Measurements from ENCODE around the gene SLC1A3. TPM values are rescaled to one million over a fixed set of nuclear protein-coding genes. Genes with fewer than 3 reads are reported as not detected.

The SLC1A3 gene
- total and polyA plus RNA-seq, 2 donors from 2014 or later, result 1.1 to 27.8 TPM

- H3K4me3 ChIP-seq (ENCODE audit: low read length in 3 of 3), result no peak overlapping the region
- intact Hi-C loops (cut with DNase I), result no loop called here
- no peaks in the 10 kb centered on the region for H3K9me3 ChIP-seq (ENCODE audit: control insufficient read depth in 2 of 3, insufficient read depth in 1 of 3, low read length in 3 of 3)
- no peaks in the 10 kb centered on the region for H3K36me3 ChIP-seq (ENCODE audit: control insufficient read depth in 2 of 3, insufficient read depth in 3 of 3, low read length in 3 of 3)
- no peak overlapping the region for H3K9ac ChIP-seq (ENCODE audit: low read length in 3 of 3)
- TF ChIP-seq, protein P1, sequence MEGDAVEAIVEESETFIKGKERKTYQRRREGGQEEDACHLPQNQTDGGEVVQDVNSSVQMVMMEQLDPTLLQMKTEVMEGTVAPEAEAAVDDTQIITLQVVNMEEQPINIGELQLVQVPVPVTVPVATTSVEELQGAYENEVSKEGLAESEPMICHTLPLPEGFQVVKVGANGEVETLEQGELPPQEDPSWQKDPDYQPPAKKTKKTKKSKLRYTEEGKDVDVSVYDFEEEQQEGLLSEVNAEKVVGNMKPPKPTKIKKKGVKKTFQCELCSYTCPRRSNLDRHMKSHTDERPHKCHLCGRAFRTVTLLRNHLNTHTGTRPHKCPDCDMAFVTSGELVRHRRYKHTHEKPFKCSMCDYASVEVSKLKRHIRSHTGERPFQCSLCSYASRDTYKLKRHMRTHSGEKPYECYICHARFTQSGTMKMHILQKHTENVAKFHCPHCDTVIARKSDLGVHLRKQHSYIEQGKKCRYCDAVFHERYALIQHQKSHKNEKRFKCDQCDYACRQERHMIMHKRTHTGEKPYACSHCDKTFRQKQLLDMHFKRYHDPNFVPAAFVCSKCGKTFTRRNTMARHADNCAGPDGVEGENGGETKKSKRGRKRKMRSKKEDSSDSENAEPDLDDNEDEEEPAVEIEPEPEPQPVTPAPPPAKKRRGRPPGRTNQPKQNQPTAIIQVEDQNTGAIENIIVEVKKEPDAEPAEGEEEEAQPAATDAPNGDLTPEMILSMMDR (IDR thresholded peaks at IDR 0.05; ENCODE audit: borderline replicate concordance, extremely low read depth, insufficient read depth), result no peak
- FAIRE-seq (no peak), DNase-seq (no peak)
- no peaks in the 10 kb centered on the region for H3K4me1 ChIP-seq (ENCODE audit: control insufficient read depth in 2 of 3, insufficient read depth in 2 of 3, low read depth in 1 of 3, low read length in 3 of 3)
- no peak overlapping the region for H3K27ac ChIP-seq (ENCODE audit: low read depth in 2 of 2, low read length in 2 of 2)
- H3K27me3 ChIP-seq (ENCODE audit: control insufficient read depth, insufficient read depth, low read length), result no peaks in the 10 kb centered on the region
These were observed 117.5 kb downstream of the SLC1A3 start for GRCh38 chr5:36723912-36724311.

GRCh38 chr5:36724467-36725332 lies 118.3 kb downstream of the SLC1A3 start:
- H3K27ac ChIP-seq (ENCODE audit: low read depth in 2 of 2, low read length in 2 of 2), result no peak overlapping the region
- no peak for DNase-seq

GRCh38 chr5:36726317-36726716 lies 119.9 kb downstream of the SLC1A3 start:
- no peaks in the 10 kb centered on the region for H3K4me1 ChIP-seq (ENCODE audit: control insufficient read depth in 2 of 3, insufficient read depth in 2 of 3, low read depth in 1 of 3, low read length in 3 of 3)
- no peak overlapping the region for H3K27ac ChIP-seq (ENCODE audit: low read depth in 2 of 2, low read length in 2 of 2)
- H3K9me3 ChIP-seq (ENCODE audit: control insufficient read depth in 2 of 3, insufficient read depth in 1 of 3, low read length in 3 of 3), result no peaks in the 10 kb centered on the region
- H3K27me3 ChIP-seq (ENCODE audit: control insufficient read depth, insufficient read depth, low read length), result no peaks in the 10 kb centered on the region
- intact Hi-C loops (cut with DNase I), result no loop called here
- no peak overlapping the region for H3K4me3 ChIP-seq (ENCODE audit: low read length in 3 of 3)
- H3K9ac ChIP-seq (ENCODE audit: low read length in 3 of 3), result no peak overlapping the region
- DNase-seq (no peak), FAIRE-seq (no peak)
- TF ChIP-seq, protein P1 (IDR thresholded peaks at IDR 0.05; ENCODE audit: borderline replicate concordance, extremely low read depth, insufficient read depth), result no peak
- no peaks in the 10 kb centered on the region for H3K36me3 ChIP-seq (ENCODE audit: control insufficient read depth in 2 of 3, insufficient read depth in 3 of 3, low read length in 3 of 3)

More at GRCh38 chr5:36724467-36725332, 118.3 kb downstream of the SLC1A3 start:
- FAIRE-seq, result no peak
- no peak overlapping the region for H3K9ac ChIP-seq (ENCODE audit: low read length in 3 of 3)
- H3K27me3 ChIP-seq (ENCODE audit: control insufficient read depth, insufficient read depth, low read length), result no peaks in the 10 kb centered on the region
- intact Hi-C loops (cut with DNase I), result no loop called here
- no peaks in the 10 kb centered on the region for H3K4me1 ChIP-seq (ENCODE audit: control insufficient read depth in 2 of 3, insufficient read depth in 2 of 3, low read depth in 1 of 3, low read length in 3 of 3)
- H3K9me3 ChIP-seq (ENCODE audit: control insufficient read depth in 2 of 3, insufficient read depth in 1 of 3, low read length in 3 of 3), result no peaks in the 10 kb centered on the region
- H3K4me3 ChIP-seq (ENCODE audit: low read length in 3 of 3), result no peak overlapping the region
- TF ChIP-seq, protein P1 (IDR thresholded peaks at IDR 0.05; ENCODE audit: borderline replicate concordance, extremely low read depth, insufficient read depth), result no peak
- H3K36me3 ChIP-seq (ENCODE audit: control insufficient read depth in 2 of 3, insufficient read depth in 3 of 3, low read length in 3 of 3), result no peaks in the 10 kb centered on the region
